ENCODE measurements around the gene CSTF3.

GRCh38 chr11:33043221-33043830, 118.0 kb downstream of the CSTF3 start:
- TF ChIP-seq CTCF (IDR thresholded peaks at IDR 0.05; ENCODE audit: insufficient read depth, low read depth, low read length) (no peak), EZH2 (IDR thresholded peaks at IDR 0.05; ENCODE audit: insufficient read depth, low read length) (no peak)
